GM12878 (cell line): ENCODE measurements around the gene VWA8. TPM values are rescaled to one million over a fixed set of nuclear protein-coding genes. Genes with fewer than 3 reads are reported as not detected.

ENCODE experiments used
- ATAC-seq: fragments of 200-7000 bp; cut with Tn5 transposase; 3 replicates; pipeline ENCODE4 v1.9.1; 2020; ENCODE audit warnings: mild to moderate bottlenecking, moderate library complexity
- BruUV-seq: library from RNA; stranded (reverse); fragments of 400-500 nt; replicated peaks from 2 replicates; lab custom pipeline; 2021; lab: Mats Ljungman, UMichigan
- CTCF ChIA-PET: fragments of 300-600 bp; sonication (Branson Sonifier 250); formaldehyde crosslinking; extraction: SDS; loops from one replicate; lab custom pipeline; 2021; ENCODE audit warnings: inconsistent platforms; lab: Yijun Ruan, JAX
- POLR2A ChIA-PET: fragments of 350-600 bp; formaldehyde crosslinking; extraction: SDS; loops from one replicate; lab custom pipeline; 2021; ENCODE audit warnings: inconsistent platforms; lab: Charles Lee
- RAD21 ChIA-PET: fragments of 300-600 bp; sonication (Branson Sonifier 250); formaldehyde crosslinking; loops from one replicate; lab custom pipeline; 2023; ENCODE audit warnings: antibody characterized with exemption; ENCODE audit not compliant: unreplicated experiment; lab: Charles Lee
- SMC1A ChIA-PET: fragments of 300-600 bp; sonication (Branson Sonifier 250); formaldehyde crosslinking; loops from one replicate; lab custom pipeline; 2023; ENCODE audit not compliant: unreplicated experiment, uncharacterized antibody; lab: Charles Lee
- DNase-seq: peaks from one replicate; pipeline ENCODE4 v3.0.0-alpha.2; 2011; ENCODE audit warnings: low read depth, low spot score
- FAIRE-seq: peaks from 3 replicates; lab custom pipeline; 2011; peaks lifted over from hg19 to GRCh38; lab: Jason Lieb, UNC
- H2AFZ ChIP-seq: 2 replicates; pipeline ENCODE4 v1.6.0; 2011; ENCODE audit warnings: low read depth, low read length, control low read depth; ENCODE audit not compliant: control insufficient read depth
- H3K27ac ChIP-seq: 2 replicates; pipeline ENCODE4 v1.5.1; 2011; ENCODE audit warnings: control low read depth; ENCODE audit not compliant: control insufficient read depth, insufficient read depth
- H3K27me3 ChIP-seq, 2 experiments: replicated peaks in 1 of 2; 2 replicates each; pipeline versions ENCODE4 v1.6.0 to v1.6.1; 2011; ENCODE audit warnings: low read length in 1 of 2; ENCODE audit not compliant: control insufficient read depth in 2 of 2, insufficient read depth in 2 of 2
- H3K36me3 ChIP-seq, 2 experiments: 2 replicates each; pipeline ENCODE4 v1.5.1; 2011; ENCODE audit warnings: low read length in 1 of 2; ENCODE audit not compliant: control insufficient read depth in 2 of 2, insufficient read depth in 2 of 2
- H3K4me1 ChIP-seq: 2 replicates; pipeline ENCODE4 v1.6.1; 2011; ENCODE audit warnings: mild to moderate bottlenecking, low read length, moderate library complexity, mixed read lengths; ENCODE audit not compliant: control insufficient read depth, insufficient read depth
- H3K4me2 ChIP-seq: 2 replicates; pipeline ENCODE4 v1.6.0; 2011; ENCODE audit warnings: control low read depth; ENCODE audit not compliant: control insufficient read depth, insufficient read depth
- H3K4me3 ChIP-seq: fragments of 200-600 bp; sonication (generic); 2 replicates; pipeline ENCODE4 v1.5.1; 2016
- H3K79me2 ChIP-seq: 2 replicates; pipeline ENCODE4 v1.6.0; 2011; ENCODE audit warnings: low read length; ENCODE audit not compliant: control insufficient read depth, insufficient read depth
- H3K9ac ChIP-seq: 2 replicates; pipeline ENCODE4 v1.8.0; 2011; ENCODE audit warnings: low read length, control low read depth, mixed read lengths; ENCODE audit not compliant: control insufficient read depth, insufficient read depth
- H3K9me3 ChIP-seq: replicated peaks from 3 replicates; pipeline ENCODE4 v1.5.1; 2011; ENCODE audit warnings: mild to moderate bottlenecking, low read length; ENCODE audit not compliant: control insufficient read depth, insufficient read depth
- H4K20me1 ChIP-seq: 2 replicates; pipeline ENCODE4 v1.6.0; 2011; ENCODE audit not compliant: control insufficient read depth, insufficient read depth
- BMI1 ChIP-seq: fragments of 450-650 bp; IDR thresholded peaks from 2 replicates; pipeline ENCODE4 v1.6.1; 2016; ENCODE audit warnings: mild to moderate bottlenecking, moderate library complexity, borderline replicate concordance
- CBFB ChIP-seq: IDR thresholded peaks from 2 replicates; pipeline ENCODE4 v1.6.1; 2016; ENCODE audit warnings: antibody characterized with exemption, low read depth
- HCFC1 ChIP-seq: fragments of 150-350 bp; IDR thresholded peaks from 2 replicates; pipeline ENCODE4 v1.6.1; 2014; ENCODE audit warnings: low read length
- IRF4 ChIP-seq: IDR thresholded peaks from 2 replicates; pipeline ENCODE4 v1.6.1; 2011; ENCODE audit warnings: low read depth, low read length
- LARP7 ChIP-seq: fragments of 450-650 bp; IDR thresholded peaks from 2 replicates; pipeline ENCODE4 v1.6.1; 2017; ENCODE audit warnings: mild to moderate bottlenecking
- RB1 ChIP-seq: fragments of 450-650 bp; formaldehyde crosslinking; IDR thresholded peaks from 2 replicates; pipeline ENCODE4 v1.6.1; 2017; ENCODE audit warnings: mild to moderate bottlenecking, borderline replicate concordance
- RBBP5 ChIP-seq: fragments of 200-600 bp; sonication (generic); conservative IDR thresholded peaks from 2 replicates; pipeline ENCODE4 v1.6.1; 2016
- SMC3 ChIP-seq: IDR thresholded peaks from 2 replicates; pipeline ENCODE4 v1.6.1; 2011; ENCODE audit warnings: low read length, improper control_type of control experiment, borderline replicate concordance
- TCF3 ChIP-seq: IDR thresholded peaks from 2 replicates; pipeline ENCODE4 v1.6.1; 2012; ENCODE audit warnings: low read depth, mild to moderate bottlenecking, low read length, borderline replicate concordance; ENCODE audit not compliant: insufficient read depth
- ZBED1 ChIP-seq: IDR thresholded peaks from 2 replicates; pipeline ENCODE4 v1.6.1; 2016; ENCODE audit warnings: borderline replicate concordance
- ZNF384 ChIP-seq: IDR thresholded peaks from 2 replicates; pipeline ENCODE4 v1.6.1; 2012; ENCODE audit warnings: low read depth, mild to moderate bottlenecking, low read length, improper control_type of control experiment, borderline replicate concordance
- whole genome bisulfite sequencing: methylation state at CpG from one replicate; pipeline ENCODE4 v1.1.6; 2016; ENCODE audit warnings: low lambda C conversion rate; ENCODE audit not compliant: insufficient replicate concordance, insufficient coverage; ENCODE audit errors: missing lambda C conversion rate; 5-methylcytosine and 5-hydroxymethylcytosine counted together
- in situ Hi-C: fragments of 300-500 bp; cut with MboI; formaldehyde crosslinking; loops from 9 replicates; pipeline ENCODE4 v1.14.3; 2018; ENCODE audit warnings: mixed read lengths
- intact Hi-C: fragments of 100-400 bp; cut with micrococcal nuclease; formaldehyde crosslinking; loops from one replicate; pipeline ENCODE4 v1.14.2; 2022; ENCODE audit not compliant: unreplicated experiment
- polyA plus RNA-seq, 11 experiments: library from polyadenylated mRNA; depleted of rRNA in 4 of 11; unstranded in 6 of 11; stranded (reverse) in 5 of 11; fragments of >200 nt; fragmentation: Nextera tagmentation in 4 of 11; fragmentation: Illumina TruSeq in 1 of 11; extraction: Ambion mirVana in 4 of 11; extraction: Trizol in 1 of 11; gene quantifications; 1 replicate in 1 of 11; 2 replicates in 10 of 11; pipeline versions ENCODE4 v1.2.1 to v1.2.3, GENCODE V29; 2011 to 2016; ENCODE audit warnings: inconsistent platforms in 2 of 11, missing spikeins in 2 of 11, low read depth in 1 of 11
- total RNA-seq, 4 experiments: library from RNA; depleted of rRNA in 3 of 4; stranded (reverse); fragments of >200 nt in 3 of 4; fragmentation: Illumina TruSeq in 1 of 4; extraction: Trizol in 1 of 4; gene quantifications; 2 replicates each; pipeline versions ENCODE4 v1.2.1 to v1.2.3, GENCODE V29; 2013 to 2021
- TF ChIP-seq, protein P1 (sequence below): fragments of 450-650 bp; IDR thresholded peaks from 2 replicates; pipeline ENCODE4 v1.6.1; 2017; ENCODE audit warnings: mild to moderate bottlenecking, low read depth, inconsistent platforms; ENCODE audit not compliant: poor library complexity, severe bottlenecking
- TF ChIP-seq, protein P2 (sequence below): fragments of 450-650 bp; formaldehyde crosslinking; IDR thresholded peaks from 2 replicates; pipeline ENCODE4 v1.4.0; 2022; ENCODE audit warnings: mild to moderate bottlenecking, moderate library complexity
- TF ChIP-seq, protein P3 (sequence below): fragments of 450-650 bp; formaldehyde crosslinking; IDR thresholded peaks from 2 replicates; pipeline ENCODE4 v1.5.0; 2022; ENCODE audit warnings: mild to moderate bottlenecking, missing genetic modification characterization
- TF ChIP-seq, protein P4 (sequence below): IDR thresholded peaks from 2 replicates; pipeline ENCODE4 v1.6.1; 2012; ENCODE audit warnings: low read depth, low read length, improper control_type of control experiment

VWA8 gene
- total and polyA plus RNA-seq, 10 of the 15 experiments (the other 5 are each of a cell fraction or from before 2014, with no cell fraction given) = 3.0 to 21.8 (median 13.5) TPM

DNA sequence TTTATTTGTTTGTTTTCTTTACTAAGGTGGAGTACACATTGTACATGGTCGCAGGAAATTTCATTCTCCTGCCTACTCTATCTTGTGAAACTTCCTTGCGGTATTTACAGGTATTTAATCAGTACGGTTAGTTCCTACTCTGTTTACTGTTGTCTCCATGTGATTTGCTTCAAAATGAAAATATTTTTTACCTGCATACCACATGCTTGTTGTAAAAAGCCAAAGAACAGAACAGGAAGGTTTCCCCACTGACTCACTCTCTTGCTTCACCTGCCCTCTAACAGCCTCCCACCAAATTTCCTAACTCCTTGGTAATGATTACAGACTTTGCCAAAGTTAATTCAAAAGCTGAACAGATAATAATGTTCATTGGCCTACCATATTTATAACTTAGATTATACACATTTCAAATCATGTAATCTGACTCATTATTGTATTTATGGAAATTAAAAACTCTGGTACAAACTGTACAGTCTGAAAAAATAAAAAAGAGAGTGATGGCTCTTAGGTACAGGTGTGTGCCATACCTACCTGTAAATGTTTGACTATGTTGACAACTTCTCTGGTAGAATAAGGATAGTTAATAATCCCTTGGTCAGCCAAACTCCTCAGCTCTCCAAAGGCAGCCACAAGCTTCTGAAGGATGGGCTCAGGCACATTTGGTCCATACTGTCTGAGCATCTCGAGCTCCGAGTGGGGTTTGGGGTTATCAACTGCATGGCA lies 239.9 kb downstream of the VWA8 start:
- ChIA-PET SMC1A (no interaction called here), POLR2A (no interaction called here)
- TF ChIP-seq IRF4 (no peak), LARP7 (no peak), ZBED1 (no peak), HCFC1 (no peak), RBBP5 (no peak), RB1 (no peak), TCF3 (no peak), SMC3 (no peak), ZNF384 (no peak), CBFB (no peak), BMI1 (no peak)
- TF ChIP-seq, protein P1, sequence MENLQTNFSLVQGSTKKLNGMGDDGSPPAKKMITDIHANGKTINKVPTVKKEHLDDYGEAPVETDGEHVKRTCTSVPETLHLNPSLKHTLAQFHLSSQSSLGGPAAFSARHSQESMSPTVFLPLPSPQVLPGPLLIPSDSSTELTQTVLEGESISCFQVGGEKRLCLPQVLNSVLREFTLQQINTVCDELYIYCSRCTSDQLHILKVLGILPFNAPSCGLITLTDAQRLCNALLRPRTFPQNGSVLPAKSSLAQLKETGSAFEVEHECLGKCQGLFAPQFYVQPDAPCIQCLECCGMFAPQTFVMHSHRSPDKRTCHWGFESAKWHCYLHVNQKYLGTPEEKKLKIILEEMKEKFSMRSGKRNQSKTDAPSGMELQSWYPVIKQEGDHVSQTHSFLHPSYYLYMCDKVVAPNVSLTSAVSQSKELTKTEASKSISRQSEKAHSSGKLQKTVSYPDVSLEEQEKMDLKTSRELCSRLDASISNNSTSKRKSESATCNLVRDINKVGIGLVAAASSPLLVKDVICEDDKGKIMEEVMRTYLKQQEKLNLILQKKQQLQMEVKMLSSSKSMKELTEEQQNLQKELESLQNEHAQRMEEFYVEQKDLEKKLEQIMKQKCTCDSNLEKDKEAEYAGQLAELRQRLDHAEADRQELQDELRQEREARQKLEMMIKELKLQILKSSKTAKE = no peak
- TF ChIP-seq, protein P2, sequence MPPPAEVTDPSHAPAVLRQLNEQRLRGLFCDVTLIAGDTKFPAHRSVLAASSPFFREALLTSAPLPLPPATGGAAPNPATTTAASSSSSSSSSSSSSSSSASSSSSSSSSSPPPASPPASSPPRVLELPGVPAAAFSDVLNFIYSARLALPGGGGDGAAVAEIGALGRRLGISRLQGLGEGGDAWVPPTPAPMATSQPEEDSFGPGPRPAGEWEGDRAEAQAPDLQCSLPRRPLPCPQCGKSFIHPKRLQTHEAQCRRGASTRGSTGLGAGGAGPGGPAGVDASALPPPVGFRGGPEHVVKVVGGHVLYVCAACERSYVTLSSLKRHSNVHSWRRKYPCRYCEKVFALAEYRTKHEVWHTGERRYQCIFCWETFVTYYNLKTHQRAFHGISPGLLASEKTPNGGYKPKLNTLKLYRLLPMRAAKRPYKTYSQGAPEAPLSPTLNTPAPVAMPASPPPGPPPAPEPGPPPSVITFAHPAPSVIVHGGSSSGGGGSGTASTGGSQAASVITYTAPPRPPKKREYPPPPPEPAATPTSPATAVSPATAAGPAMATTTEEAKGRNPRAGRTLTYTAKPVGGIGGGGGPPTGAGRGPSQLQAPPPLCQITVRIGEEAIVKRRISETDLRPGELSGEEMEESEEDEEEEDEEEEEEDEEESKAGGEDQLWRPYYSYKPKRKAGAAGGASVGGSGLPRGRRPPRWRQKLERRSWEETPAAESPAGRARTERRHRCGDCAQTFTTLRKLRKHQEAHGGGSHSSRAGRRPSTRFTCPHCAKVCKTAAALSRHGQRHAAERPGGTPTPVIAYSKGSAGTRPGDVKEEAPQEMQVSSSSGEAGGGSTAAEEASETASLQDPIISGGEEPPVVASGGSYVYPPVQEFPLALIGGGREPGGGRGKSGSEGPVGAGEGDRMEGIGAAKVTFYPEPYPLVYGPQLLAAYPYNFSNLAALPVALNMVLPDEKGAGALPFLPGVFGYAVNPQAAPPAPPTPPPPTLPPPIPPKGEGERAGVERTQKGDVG = no peak
- TF ChIP-seq, protein P3, sequence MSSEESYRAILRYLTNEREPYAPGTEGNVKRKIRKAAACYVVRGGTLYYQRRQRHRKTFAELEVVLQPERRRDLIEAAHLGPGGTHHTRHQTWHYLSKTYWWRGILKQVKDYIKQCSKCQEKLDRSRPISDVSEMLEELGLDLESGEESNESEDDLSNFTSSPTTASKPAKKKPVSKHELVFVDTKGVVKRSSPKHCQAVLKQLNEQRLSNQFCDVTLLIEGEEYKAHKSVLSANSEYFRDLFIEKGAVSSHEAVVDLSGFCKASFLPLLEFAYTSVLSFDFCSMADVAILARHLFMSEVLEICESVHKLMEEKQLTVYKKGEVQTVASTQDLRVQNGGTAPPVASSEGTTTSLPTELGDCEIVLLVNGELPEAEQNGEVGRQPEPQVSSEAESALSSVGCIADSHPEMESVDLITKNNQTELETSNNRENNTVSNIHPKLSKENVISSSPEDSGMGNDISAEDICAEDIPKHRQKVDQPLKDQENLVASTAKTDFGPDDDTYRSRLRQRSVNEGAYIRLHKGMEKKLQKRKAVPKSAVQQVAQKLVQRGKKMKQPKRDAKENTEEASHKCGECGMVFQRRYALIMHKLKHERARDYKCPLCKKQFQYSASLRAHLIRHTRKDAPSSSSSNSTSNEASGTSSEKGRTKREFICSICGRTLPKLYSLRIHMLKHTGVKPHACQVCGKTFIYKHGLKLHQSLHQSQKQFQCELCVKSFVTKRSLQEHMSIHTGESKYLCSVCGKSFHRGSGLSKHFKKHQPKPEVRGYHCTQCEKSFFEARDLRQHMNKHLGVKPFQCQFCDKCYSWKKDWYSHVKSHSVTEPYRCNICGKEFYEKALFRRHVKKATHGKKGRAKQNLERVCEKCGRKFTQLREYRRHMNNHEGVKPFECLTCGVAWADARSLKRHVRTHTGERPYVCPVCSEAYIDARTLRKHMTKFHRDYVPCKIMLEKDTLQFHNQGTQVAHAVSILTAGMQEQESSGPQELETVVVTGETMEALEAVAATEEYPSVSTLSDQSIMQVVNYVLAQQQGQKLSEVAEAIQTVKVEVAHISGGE (CRISPR knock-in tag) = no peak
- TF ChIP-seq, protein P4, sequence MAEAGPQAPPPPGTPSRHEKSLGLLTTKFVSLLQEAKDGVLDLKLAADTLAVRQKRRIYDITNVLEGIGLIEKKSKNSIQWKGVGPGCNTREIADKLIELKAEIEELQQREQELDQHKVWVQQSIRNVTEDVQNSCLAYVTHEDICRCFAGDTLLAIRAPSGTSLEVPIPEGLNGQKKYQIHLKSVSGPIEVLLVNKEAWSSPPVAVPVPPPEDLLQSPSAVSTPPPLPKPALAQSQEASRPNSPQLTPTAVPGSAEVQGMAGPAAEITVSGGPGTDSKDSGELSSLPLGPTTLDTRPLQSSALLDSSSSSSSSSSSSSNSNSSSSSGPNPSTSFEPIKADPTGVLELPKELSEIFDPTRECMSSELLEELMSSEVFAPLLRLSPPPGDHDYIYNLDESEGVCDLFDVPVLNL = no peak

More for the DNA sequence above, 239.9 kb downstream of the VWA8 start:
- intact Hi-C loops (no loop called here), in situ Hi-C loops (no loop called here)
- CTCF ChIA-PET = no interaction called here
- Histone ChIP-seq H3K9me3 (no peaks in the 10 kb centered on the region), H2AFZ (no peak overlapping the region), H4K20me1 (no peaks in the 10 kb centered on the region), H3K4me1 (no peaks in the 10 kb centered on the region), H3K36me3 (peaks cover 1 to 5% of the 10 kb centered on the region in 2 experiments; a peak in 1 of 4 replicates), H3K79me2 (no peaks in the 10 kb centered on the region), H3K27me3 (no peaks in the 10 kb centered on the region), H3K27ac (no peak overlapping the region), H3K9ac (no peak overlapping the region), H3K4me3 (no peak overlapping the region), H3K4me2 (no peak overlapping the region)
- DNase-seq (no peak), ATAC-seq (no peak), FAIRE-seq (no peak)
- RAD21 ChIA-PET = no interaction called here
- no TSS peak for BruUV-seq
- WGBS = 91% methylated on average over 5 of the region's 5 CpGs
